ENCODE data around the gene NDUFV1.

Gene NDUFV1

GRCh38 chr11:67645521-67646461 lies 39.1 kb downstream of the NDUFV1 start:
- Histone ChIP-seq H3K27me3 (ENCODE audit: insufficient read depth, low read length, poor library complexity) (no peaks in the 10 kb centered on the region), H4K20me1 (ENCODE audit: insufficient read depth, low read length) (no peaks in the 10 kb centered on the region), H3K36me3 (ENCODE audit: insufficient read depth, low read length) (no peaks in the 10 kb centered on the region), H3K9ac (ENCODE audit: low read depth, low read length) (no peak overlapping the region), H3K9me3 (ENCODE audit: insufficient read depth, low read length, severe bottlenecking) (no peaks in the 10 kb centered on the region), H3K4me3 (ENCODE audit: low read depth in 1 of 2, low read length in 2 of 2) (no peak overlapping the region), H2AFZ (ENCODE audit: low read depth, low read length) (no peak overlapping the region), H3K27ac (ENCODE audit: low read length) (peak overlapping the region; percentile 9; the same call in 1 of the 2 replicates), H3K79me2 (ENCODE audit: insufficient read depth, low read length) (no peaks in the 10 kb centered on the region), H3K4me1 (ENCODE audit: insufficient read depth, low read length) (peaks cover 31% of the 10 kb centered on the region), H3K4me2 (ENCODE audit: insufficient read depth, low read length) (no peak overlapping the region)
- DNase-seq (no peak), ATAC-seq (ENCODE audit: insufficient read depth, low read depth) (no peak)
- TF ChIP-seq, protein P1, sequence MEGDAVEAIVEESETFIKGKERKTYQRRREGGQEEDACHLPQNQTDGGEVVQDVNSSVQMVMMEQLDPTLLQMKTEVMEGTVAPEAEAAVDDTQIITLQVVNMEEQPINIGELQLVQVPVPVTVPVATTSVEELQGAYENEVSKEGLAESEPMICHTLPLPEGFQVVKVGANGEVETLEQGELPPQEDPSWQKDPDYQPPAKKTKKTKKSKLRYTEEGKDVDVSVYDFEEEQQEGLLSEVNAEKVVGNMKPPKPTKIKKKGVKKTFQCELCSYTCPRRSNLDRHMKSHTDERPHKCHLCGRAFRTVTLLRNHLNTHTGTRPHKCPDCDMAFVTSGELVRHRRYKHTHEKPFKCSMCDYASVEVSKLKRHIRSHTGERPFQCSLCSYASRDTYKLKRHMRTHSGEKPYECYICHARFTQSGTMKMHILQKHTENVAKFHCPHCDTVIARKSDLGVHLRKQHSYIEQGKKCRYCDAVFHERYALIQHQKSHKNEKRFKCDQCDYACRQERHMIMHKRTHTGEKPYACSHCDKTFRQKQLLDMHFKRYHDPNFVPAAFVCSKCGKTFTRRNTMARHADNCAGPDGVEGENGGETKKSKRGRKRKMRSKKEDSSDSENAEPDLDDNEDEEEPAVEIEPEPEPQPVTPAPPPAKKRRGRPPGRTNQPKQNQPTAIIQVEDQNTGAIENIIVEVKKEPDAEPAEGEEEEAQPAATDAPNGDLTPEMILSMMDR (IDR thresholded peaks at IDR 0.05; ENCODE audit: borderline replicate concordance, extremely low read depth, low read length, poor library complexity, severe bottlenecking) = peak; percentile 42
- TF ChIP-seq EZH2 (IDR thresholded peaks at IDR 0.05; ENCODE audit: borderline replicate concordance, low read depth, low read length, severe bottlenecking) = no peak

GRCh38 chr11:67646535-67647336 lies 40.0 kb downstream of the NDUFV1 start:
- Histone ChIP-seq H3K36me3 (ENCODE audit: insufficient read depth, low read length) (no peaks in the 10 kb centered on the region), H3K79me2 (ENCODE audit: insufficient read depth, low read length) (no peaks in the 10 kb centered on the region), H3K4me1 (ENCODE audit: insufficient read depth, low read length) (peaks cover 40% of the 10 kb centered on the region), H3K27ac (ENCODE audit: low read length) (peak overlapping the region; percentile 20; the same call in 1 of the 2 replicates), H3K4me2 (ENCODE audit: insufficient read depth, low read length) (no peak overlapping the region), H3K27me3 (ENCODE audit: insufficient read depth, low read length, poor library complexity) (no peaks in the 10 kb centered on the region), H3K9me3 (ENCODE audit: insufficient read depth, low read length, severe bottlenecking) (no peaks in the 10 kb centered on the region), H3K4me3 (ENCODE audit: low read depth in 1 of 2, low read length in 2 of 2) (no peak overlapping the region), H2AFZ (ENCODE audit: low read depth, low read length) (no peak overlapping the region), H4K20me1 (ENCODE audit: insufficient read depth, low read length) (no peaks in the 10 kb centered on the region), H3K9ac (ENCODE audit: low read depth, low read length) (no peak overlapping the region)
- ATAC-seq (ENCODE audit: insufficient read depth, low read depth) = peak; percentile 5; the same call in 2 of the 3 replicates
- TF ChIP-seq, protein P1 (IDR thresholded peaks at IDR 0.05; ENCODE audit: borderline replicate concordance, extremely low read depth, low read length, poor library complexity, severe bottlenecking) = no peak
- TF ChIP-seq EZH2 (IDR thresholded peaks at IDR 0.05; ENCODE audit: borderline replicate concordance, low read depth, low read length, severe bottlenecking) = no peak
- DNase-seq = peak; percentile 71

- no peaks in the 10 kb centered on the region for H3K27me3 ChIP-seq (ENCODE audit: insufficient read depth, low read length, poor library complexity)
- H3K4me2 ChIP-seq (ENCODE audit: insufficient read depth, low read length) = no peak overlapping the region
- DNase-seq = no peak
These were observed 40.7 kb downstream of the NDUFV1 start for GRCh38 chr11:67647471-67647870.

More at GRCh38 chr11:67647471-67647870, 40.7 kb downstream of the NDUFV1 start:
- Histone ChIP-seq H2AFZ (ENCODE audit: low read depth, low read length) (no peak overlapping the region), H3K9me3 (ENCODE audit: insufficient read depth, low read length, severe bottlenecking) (no peaks in the 10 kb centered on the region), H3K36me3 (ENCODE audit: insufficient read depth, low read length) (no peaks in the 10 kb centered on the region), H3K27ac (ENCODE audit: low read length) (peak overlapping the region; percentile 84), H4K20me1 (ENCODE audit: insufficient read depth, low read length) (no peaks in the 10 kb centered on the region), H3K79me2 (ENCODE audit: insufficient read depth, low read length) (no peaks in the 10 kb centered on the region), H3K9ac (ENCODE audit: low read depth, low read length) (no peak overlapping the region), H3K4me3 (ENCODE audit: low read depth in 1 of 2, low read length in 2 of 2) (no peak overlapping the region), H3K4me1 (ENCODE audit: insufficient read depth, low read length) (peaks cover 42% of the 10 kb centered on the region)
- no peak for ATAC-seq (ENCODE audit: insufficient read depth, low read depth)
- TF ChIP-seq, protein P1 (IDR thresholded peaks at IDR 0.05; ENCODE audit: borderline replicate concordance, extremely low read depth, low read length, poor library complexity, severe bottlenecking) = no peak
- no peak for TF ChIP-seq EZH2 (IDR thresholded peaks at IDR 0.05; ENCODE audit: borderline replicate concordance, low read depth, low read length, severe bottlenecking)

Data from DND-41 (cell line).